Calu3 (cell line): ENCODE measurements around the gene GRP. TPM values are rescaled to one million over a fixed set of nuclear protein-coding genes. Genes with fewer than 3 reads are reported as not detected.

ENCODE experiments used
- BruUV-seq: library from RNA; stranded (reverse); fragments of 400-500 nt; replicated peaks from 2 replicates; lab custom pipeline; 2021; lab: Mats Ljungman, UMichigan
- CTCF ChIA-PET: fragments of 300-600 bp; sonication (Branson Sonifier 250); formaldehyde crosslinking; loops from one replicate; lab custom pipeline; 2022; ENCODE audit warnings: antibody characterized with exemption; lab: Charles Lee
- DNase-seq: peaks from one replicate; pipeline ENCODE4 v3.0.0; 2022
- H3K27ac Mint-ChIP-seq: one replicate; pipeline ENCODE4 v1.8.0; 2022; ENCODE audit warnings: mixed read lengths; ENCODE audit not compliant: unreplicated experiment
- H3K27me3 Mint-ChIP-seq: one replicate; pipeline ENCODE4 v1.8.0; 2022; ENCODE audit warnings: mixed read lengths; ENCODE audit not compliant: unreplicated experiment
- H3K36me3 Mint-ChIP-seq: one replicate; pipeline ENCODE4 v1.8.0; 2022; ENCODE audit warnings: mild to moderate bottlenecking, moderate library complexity, mixed read lengths; ENCODE audit not compliant: insufficient read depth, unreplicated experiment
- H3K4me1 Mint-ChIP-seq: one replicate; pipeline ENCODE4 v1.8.0; 2022; ENCODE audit warnings: mild to moderate bottlenecking, low read depth, mixed read lengths; ENCODE audit not compliant: unreplicated experiment
- H3K4me3 Mint-ChIP-seq: one replicate; pipeline ENCODE4 v1.8.0; 2022; ENCODE audit warnings: mild to moderate bottlenecking, low read depth, moderate library complexity, mixed read lengths; ENCODE audit not compliant: unreplicated experiment
- H3K9me3 Mint-ChIP-seq: one replicate; pipeline ENCODE4 v1.8.0; 2022; ENCODE audit warnings: low read depth, mixed read lengths; ENCODE audit not compliant: unreplicated experiment
- CTCF ChIP-seq: fragments of 200-600 bp; IDR thresholded peaks from one replicate; pipeline ENCODE4 v1.8.0; 2022; ENCODE audit warnings: antibody characterized with exemption; ENCODE audit not compliant: unreplicated experiment
- intact Hi-C: fragments of 100-400 bp; cut with micrococcal nuclease; formaldehyde crosslinking; loops from one replicate; pipeline ENCODE4 v1.10.0; 2022; ENCODE audit not compliant: unreplicated experiment
- total RNA-seq: library from RNA; stranded (reverse); gene quantifications from 2 replicates; pipeline ENCODE4 v1.2.3, GENCODE V29; 2022

GRP gene
- total RNA-seq, 1 experiment from 2014 or later, result not detected

- Mint-ChIP-seq H3K27me3 (peaks cover 76% of the 10 kb centered on the region), H3K27ac (no peak overlapping the region), H3K4me1 (no peaks in the 10 kb centered on the region), H3K4me3 (no peak overlapping the region), H3K9me3 (no peaks in the 10 kb centered on the region), H3K36me3 (no peaks in the 10 kb centered on the region)
- no peak for DNase-seq
- no peak for TF ChIP-seq CTCF
- intact Hi-C loops, result no loop called here
- BruUV-seq, result no TSS peak
- CTCF ChIA-PET, result interaction anchor here (0.5 kb wide), 1 partner anchor 14 kb away, joined by 4 read pairs; no protein-coding TSS in a partner anchor
Measured at GRCh38 chr18:59182673-59183072, 37.3 kb upstream of the GRP start.

GRCh38 chr18:59189008-59189407 lies 30.9 kb upstream of the GRP start:
- intact Hi-C loops, result no loop called here
- TF ChIP-seq CTCF, result no peak
- no peaks in the 10 kb centered on the region for H3K4me1 Mint-ChIP-seq
- H3K4me3 Mint-ChIP-seq, result no peak overlapping the region
- no TSS peak for BruUV-seq
- no peak for DNase-seq
- H3K9me3 Mint-ChIP-seq, result peaks cover 2% of the 10 kb centered on the region
- H3K36me3 Mint-ChIP-seq, result no peaks in the 10 kb centered on the region
- no peak overlapping the region for H3K27ac Mint-ChIP-seq
- CTCF ChIA-PET, result interaction anchor here (0.6 kb wide), 1 partner anchor 483 kb away, joined by 4 read pairs; no protein-coding TSS in a partner anchor
- H3K27me3 Mint-ChIP-seq, result peaks cover 75% of the 10 kb centered on the region

GRCh38 chr18:59189746-59190145 lies 30.2 kb upstream of the GRP start:
- BruUV-seq, result no TSS peak
- CTCF ChIA-PET, result no interaction called here
- no peak for DNase-seq
- no peak for TF ChIP-seq CTCF
- H3K9me3 Mint-ChIP-seq, result peaks cover 2% of the 10 kb centered on the region
- H3K36me3 Mint-ChIP-seq, result no peaks in the 10 kb centered on the region
- H3K4me3 Mint-ChIP-seq, result no peak overlapping the region
- intact Hi-C loops, result no loop called here
- H3K27me3 Mint-ChIP-seq, result peaks cover 68% of the 10 kb centered on the region
- H3K4me1 Mint-ChIP-seq, result no peaks in the 10 kb centered on the region
- H3K27ac Mint-ChIP-seq, result no peak overlapping the region

- DNase-seq, result no peak
- Mint-ChIP-seq H3K4me3 (no peak overlapping the region), H3K4me1 (no peaks in the 10 kb centered on the region), H3K27me3 (peaks cover 76% of the 10 kb centered on the region), H3K36me3 (no peaks in the 10 kb centered on the region), H3K9me3 (no peaks in the 10 kb centered on the region), H3K27ac (no peak overlapping the region)
- no TSS peak for BruUV-seq
- CTCF ChIA-PET, result no interaction called here
- intact Hi-C loops, result no loop called here
- TF ChIP-seq CTCF, result no peak
Measured at GRCh38 chr18:59196161-59196725, 23.7 kb upstream of the GRP start.
